Measurements from ENCODE around the gene IRAK3.
"Not testable (repeated sequence)": the region's sequence is repeated elsewhere in the genome, so short reads cannot be mapped to it uniquely, and the experiment has no call there.

Gene IRAK3

DNA sequence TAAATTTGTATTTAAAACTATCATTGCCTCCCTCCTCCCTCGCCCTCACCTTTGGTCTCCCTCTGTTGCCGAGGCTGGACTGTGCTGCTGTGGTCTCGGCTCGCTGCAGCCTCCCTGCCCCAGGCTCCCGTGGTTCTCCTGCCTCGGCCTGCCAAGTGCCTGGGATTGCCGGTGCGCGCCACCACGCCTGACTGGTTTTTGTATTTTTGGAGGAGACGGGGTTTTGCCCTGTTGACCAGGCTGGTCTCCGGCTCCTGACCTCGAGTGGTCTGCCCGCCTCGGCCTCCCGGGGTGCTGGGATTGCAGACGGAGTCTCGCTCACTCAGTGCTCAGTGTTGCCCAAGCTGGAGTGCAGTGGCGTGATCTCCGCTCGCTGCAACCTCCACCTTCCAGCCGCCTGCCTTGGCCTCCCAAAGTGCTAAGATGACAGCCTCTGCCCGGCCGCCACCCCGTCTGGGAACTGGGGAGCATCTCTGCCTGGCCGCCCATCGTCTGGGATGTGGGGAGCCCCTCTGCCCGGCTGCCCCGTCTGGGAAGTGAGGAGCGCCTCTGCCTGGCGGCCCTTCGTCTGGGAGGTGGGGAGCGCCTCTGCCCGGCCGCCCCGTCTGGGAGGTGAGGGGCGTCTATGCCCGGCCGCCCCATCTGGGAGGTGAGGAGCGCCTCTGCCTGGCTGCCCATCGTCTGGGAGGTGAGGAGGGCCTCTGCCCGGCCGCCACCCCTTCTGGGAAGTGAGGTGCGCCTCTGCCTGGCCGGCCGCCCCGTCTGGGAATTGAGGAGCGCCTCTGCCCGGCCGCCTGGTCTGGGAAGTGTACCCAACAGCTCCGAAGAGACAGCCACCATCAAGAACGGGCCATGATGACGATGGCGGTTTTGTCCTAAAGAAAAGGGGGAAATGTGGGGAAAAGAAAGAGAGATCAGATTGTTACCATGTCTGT, 14.4 kb upstream of the IRAK3 start:
- not testable (repeated sequence) for DNase-seq

GRCh38 chr12:66176105-66176900, 12.7 kb upstream of the IRAK3 start:
- DNase-seq, result no peak

DNA sequence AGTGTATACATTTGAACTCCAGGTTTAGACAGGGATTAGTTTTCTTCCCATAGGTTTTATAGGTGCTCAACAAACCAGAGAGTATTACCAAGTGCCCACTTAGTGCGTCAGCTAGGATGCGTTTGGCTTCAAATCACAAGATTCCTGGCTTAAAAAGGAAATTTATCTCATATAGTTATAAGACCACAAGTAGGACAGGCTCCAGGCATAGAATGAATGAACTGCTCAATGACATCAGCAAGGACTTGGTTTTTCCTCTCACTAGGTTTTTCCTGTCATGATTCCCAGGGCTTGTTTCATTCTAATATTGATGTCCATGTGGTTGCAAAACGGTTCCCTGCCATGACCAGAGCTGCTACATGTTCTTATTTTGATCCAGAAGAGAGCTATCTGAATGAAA, 6.1 kb upstream of the IRAK3 start:
- no peak for DNase-seq

GRCh38 chr12:66184822-66185221, 4.2 kb upstream of the IRAK3 start:
- DNase-seq, result not testable (repeated sequence)

DNA sequence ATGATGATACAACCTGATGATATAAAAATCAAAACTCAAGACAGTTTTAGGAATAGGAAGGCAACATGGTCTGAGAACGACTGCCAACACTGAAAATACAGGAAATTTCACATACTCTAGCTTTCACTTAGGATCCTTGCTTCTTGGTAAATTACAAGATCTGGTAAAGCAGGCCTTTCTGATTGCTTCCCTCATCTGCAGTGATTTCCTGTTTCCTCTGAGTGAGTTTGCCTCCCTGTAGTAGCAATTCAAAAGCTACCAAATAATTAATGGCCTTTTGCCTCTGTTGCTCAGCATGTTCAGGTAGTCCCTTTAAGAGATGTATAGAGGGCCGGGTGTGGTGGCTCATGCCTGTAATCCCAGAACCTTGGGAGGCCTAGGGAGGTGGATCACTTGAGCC, 2.0 kb upstream of the IRAK3 start:
- no peak for DNase-seq

DNA sequence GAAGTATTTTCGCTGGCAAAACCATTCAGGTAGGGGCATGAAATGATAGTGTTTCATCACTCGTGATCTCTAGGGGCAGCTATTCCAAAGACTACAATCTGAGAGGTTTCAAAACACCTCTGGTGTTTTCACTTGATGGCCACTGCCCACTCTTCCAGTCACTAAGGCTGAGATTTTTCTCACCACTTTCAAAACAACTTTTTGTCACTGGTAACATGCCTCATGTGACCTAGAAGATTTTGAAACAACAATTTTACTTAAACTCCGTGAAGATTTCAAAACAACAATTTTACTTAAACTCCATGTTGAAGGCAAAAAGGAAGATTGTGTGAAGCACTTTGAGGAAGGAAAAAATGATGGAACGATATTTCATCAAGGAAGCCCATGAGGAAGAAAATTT, 1.2 kb upstream of the IRAK3 start:
- no peak for DNase-seq

- no peak for DNase-seq
These were observed 451 bp downstream of the IRAK3 start for GRCh38 chr12:66189486-66189843.

DNA sequence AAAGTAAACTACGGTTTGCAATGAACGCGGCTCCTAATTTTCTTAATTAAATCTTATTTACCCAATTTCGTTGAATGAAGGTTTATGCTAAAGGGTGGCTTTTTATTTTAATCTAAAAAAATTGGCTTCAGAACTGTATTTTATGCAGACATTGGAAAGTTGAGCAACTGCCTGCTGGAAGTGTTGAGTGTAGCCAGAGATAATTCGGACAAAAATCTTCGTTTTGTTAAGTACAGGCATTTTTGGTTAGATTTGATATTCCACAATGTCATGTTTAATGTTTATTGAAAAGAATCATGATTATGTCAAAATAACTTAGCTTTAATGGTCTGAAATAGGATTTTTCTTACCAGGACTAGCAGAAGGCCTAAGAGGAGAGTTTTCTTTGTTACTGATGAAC, 875 bp downstream of the IRAK3 start:
- no peak for DNase-seq

- no peak for DNase-seq
These were observed 1.7 kb downstream of the IRAK3 start for GRCh38 chr12:66190519-66191370.

GRCh38 chr12:66191547-66192126, 2.6 kb downstream of the IRAK3 start:
- DNase-seq, result no peak

- DNase-seq, result no peak
These were observed 5.1 kb downstream of the IRAK3 start for GRCh38 chr12:66194122-66194521.

- no peak for DNase-seq
These were observed 6.2 kb downstream of the IRAK3 start for GRCh38 chr12:66195242-66195641.

DNA sequence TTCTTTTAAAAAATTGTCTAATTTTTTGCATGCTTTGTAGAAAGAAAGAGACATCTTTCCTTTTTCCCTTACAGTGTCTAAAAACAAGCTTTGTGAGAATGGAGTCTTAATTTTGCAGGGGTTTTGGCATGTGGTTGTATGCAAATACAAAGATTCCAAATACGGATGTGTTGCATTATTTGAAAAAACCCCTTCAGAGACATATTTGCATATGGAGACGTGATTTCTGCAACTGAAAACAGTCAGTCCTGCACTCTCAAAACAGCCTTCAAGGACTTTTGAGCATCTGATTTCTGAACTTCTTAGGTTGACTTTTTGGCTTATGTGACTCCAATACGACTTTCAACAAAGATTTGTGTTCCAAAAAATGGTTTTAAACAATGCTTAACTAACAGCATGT, 7.8 kb downstream of the IRAK3 start:
- no peak for DNase-seq

GRCh38 chr12:66197495-66197921, 8.5 kb downstream of the IRAK3 start:
- no peak for DNase-seq

DNA sequence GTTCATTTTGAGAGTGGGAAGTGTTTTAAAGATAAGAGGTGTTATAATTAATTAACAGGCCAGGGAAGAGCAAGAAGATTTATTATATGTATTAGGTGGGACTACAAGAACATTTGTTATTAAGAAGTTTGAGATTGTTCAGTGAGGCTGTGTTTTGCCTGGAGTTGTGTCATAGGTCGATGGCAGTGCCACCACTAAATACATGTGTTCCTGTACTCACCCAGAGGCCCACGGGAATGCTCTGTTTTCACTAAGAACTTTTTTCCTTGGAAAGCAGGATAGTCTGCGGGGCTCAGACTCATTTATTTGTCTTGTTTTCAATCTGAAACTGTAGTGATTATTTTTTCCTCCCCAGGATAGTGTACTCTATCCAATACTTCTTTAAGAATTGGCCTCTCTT, 10.1 kb downstream of the IRAK3 start:
- no peak for DNase-seq

DNA sequence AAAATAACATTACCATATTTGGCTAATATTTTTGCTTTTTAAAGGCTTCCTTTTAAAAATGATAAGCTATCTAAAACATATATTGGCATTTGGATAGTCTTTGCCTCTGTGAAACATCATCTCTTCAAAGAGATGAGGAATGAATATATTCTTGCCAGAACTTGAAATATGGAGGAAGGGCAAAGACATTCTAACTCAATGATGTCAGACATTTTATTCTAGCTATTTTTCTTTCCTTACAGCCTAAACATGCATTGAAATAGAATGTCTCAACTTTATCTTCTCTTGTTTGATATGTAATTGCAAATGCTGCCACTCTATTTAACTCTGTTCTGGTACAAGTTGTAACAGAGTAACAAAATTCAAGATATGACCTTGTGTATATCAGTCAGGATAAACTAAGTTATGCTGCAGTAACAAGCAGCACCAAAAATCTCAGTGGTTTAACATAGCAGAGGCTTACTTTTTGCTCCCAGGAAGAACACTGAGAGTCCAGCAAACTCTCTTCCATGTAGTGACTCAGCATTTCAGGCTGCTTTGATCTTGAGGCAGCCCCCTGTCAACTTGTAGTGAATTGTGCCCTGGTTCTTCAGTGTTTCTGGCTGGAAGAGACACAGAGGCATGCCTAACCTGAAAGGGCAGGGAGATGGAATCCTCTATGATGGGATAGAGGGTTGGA, 11.0 kb downstream of the IRAK3 start:
- no peak for DNase-seq

- DNase-seq, result no peak
These were observed 14.8 kb downstream of the IRAK3 start for GRCh38 chr12:66203820-66204219.

- DNase-seq, result no peak
These were observed 17.1 kb downstream of the IRAK3 start for GRCh38 chr12:66206141-66206540.

- no peak for DNase-seq
These were observed 21.8 kb downstream of the IRAK3 start for GRCh38 chr12:66210840-66211239.

DNA sequence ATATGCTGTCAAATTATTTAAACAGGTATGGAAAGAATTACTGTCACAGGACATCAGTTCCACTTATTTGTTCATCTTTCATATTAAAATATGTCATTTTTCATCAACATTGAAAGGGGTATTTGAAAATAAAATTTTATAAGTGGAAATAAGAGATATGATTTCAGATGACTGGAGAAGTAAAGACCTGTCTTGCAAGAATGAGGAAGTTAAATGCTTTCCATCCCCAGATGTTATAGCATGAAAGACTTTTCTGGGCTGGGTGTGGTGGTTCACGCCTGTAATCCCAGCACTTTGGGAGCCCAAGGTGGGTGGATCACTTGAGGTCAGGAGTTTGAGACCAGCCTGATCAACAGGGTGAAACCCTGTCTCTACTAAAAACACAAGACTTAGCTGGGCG, 22.6 kb downstream of the IRAK3 start:
- DNase-seq, result not testable (repeated sequence)

DNA sequence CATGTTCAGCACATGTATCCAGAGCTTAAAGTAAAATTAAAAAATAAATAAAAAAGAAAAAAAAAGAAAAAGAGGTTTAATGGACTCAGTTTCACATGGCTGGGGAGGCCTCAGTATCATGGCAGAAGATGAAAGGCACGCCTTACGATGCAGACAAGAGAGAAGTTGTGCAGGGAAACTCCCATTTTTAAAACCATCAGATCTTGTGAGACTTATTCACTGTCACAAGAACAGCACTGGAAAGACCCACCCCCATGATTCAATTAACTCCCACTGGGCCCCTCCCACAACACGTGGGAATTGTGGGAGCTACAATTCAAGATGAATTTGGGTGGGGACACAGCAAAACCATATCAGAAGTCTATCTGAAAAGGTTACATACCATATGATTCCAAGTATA, 24.0 kb downstream of the IRAK3 start:
- not testable (repeated sequence) for DNase-seq

DNA sequence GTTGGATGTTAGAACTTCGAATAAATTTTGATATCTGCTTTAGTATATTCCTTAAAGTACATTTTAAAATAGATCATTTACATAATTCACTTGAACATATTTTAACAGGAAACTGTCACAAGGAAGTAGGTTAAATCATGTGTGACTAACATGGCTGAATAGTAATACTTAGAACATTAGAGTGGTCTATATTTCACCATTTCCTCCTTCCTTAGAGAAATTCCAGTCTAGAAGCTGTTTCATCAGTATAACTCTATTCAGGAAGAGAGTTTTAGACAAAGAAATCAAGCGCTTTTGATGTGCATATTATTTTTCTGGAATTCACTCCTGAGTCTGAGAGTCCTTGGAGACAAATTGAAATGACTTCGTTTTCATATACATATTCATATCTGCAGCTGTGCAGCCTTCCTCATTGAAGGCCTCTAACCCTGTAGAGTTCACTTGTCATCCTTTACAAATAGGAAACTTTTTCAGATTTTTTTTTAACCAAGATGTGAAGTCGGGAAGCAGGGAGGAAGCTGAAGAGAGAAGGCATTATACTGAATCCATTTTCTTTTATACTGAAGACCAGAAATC, 28.4 kb downstream of the IRAK3 start:
- no peak for DNase-seq

All from activated CD4-positive, alpha-beta T cell treated with anti-CD3 and anti-CD28 coated beads, Interleukin-2, amount 50 U/mL, for 1 hour (primary cell).